Neutrophil (primary cell): Measurements from ENCODE around the gene RGS17.

Experiments used
- H3K27ac ChIP-seq: fragments of 200-600 bp; sonication (generic); 2 replicates; pipeline ENCODE4 v1.5.1; 2016; ENCODE audit warnings: mild to moderate bottlenecking, moderate library complexity
- H3K27me3 ChIP-seq: fragments of 200-600 bp; sonication (generic); 2 replicates; pipeline ENCODE4 v1.6.0; 2016; ENCODE audit warnings: mild to moderate bottlenecking
- H3K36me3 ChIP-seq: fragments of 200-600 bp; sonication (generic); 2 replicates; pipeline ENCODE4 v1.5.1; 2017
- H3K4me1 ChIP-seq, 2 experiments: fragments of 200-600 bp in 1 of 2; sonication (generic) in 1 of 2; 1 replicate in 1 of 2; 2 replicates in 1 of 2; pipeline versions ENCODE4 v1.5.1 to v1.6.1; 2013 to 2016; ENCODE audit warnings: low read depth in 1 of 2, low read length in 1 of 2, mild to moderate bottlenecking in 1 of 2, moderate library complexity in 1 of 2; ENCODE audit not compliant: control insufficient read depth in 1 of 2, insufficient read depth in 1 of 2
- H3K4me3 ChIP-seq, 2 experiments: fragments of 200-600 bp in 1 of 2; sonication (generic) in 1 of 2; 1 replicate in 1 of 2; 2 replicates in 1 of 2; pipeline ENCODE4 v1.5.1; 2013 to 2016; ENCODE audit warnings: low read depth in 1 of 2, low read length in 1 of 2, mild to moderate bottlenecking in 1 of 2, moderate library complexity in 1 of 2
- H3K9me3 ChIP-seq: fragments of 200-600 bp; sonication (generic); 2 replicates; pipeline ENCODE4 v1.5.1; 2016
- CTCF ChIP-seq: fragments of 200-600 bp; sonication (generic); IDR thresholded peaks from 2 replicates; pipeline ENCODE4 v1.5.1; 2016; ENCODE audit warnings: antibody characterized with exemption

The RGS17 gene

GRCh38 chr6:153087436-153087835 is 43.6 kb downstream of the RGS17 start:
- TF ChIP-seq CTCF = no peak
- Histone ChIP-seq H3K4me3 (no peak overlapping the region), H3K36me3 (no peaks in the 10 kb centered on the region), H3K4me1 (no peaks in the 10 kb centered on the region), H3K9me3 (no peaks in the 10 kb centered on the region), H3K27me3 (no peaks in the 10 kb centered on the region), H3K27ac (no peak overlapping the region)

- Histone ChIP-seq H3K36me3 (no peaks in the 10 kb centered on the region), H3K4me3 (no peak overlapping the region), H3K9me3 (no peaks in the 10 kb centered on the region), H3K27me3 (no peaks in the 10 kb centered on the region), H3K27ac (no peak overlapping the region), H3K4me1 (no peaks in the 10 kb centered on the region)
- TF ChIP-seq CTCF = no peak
Measured at GRCh38 chr6:153086225-153086990, 44.7 kb downstream of the RGS17 start.

- Histone ChIP-seq H3K9me3 (no peaks in the 10 kb centered on the region), H3K27me3 (no peaks in the 10 kb centered on the region), H3K36me3 (no peaks in the 10 kb centered on the region), H3K4me1 (no peaks in the 10 kb centered on the region), H3K4me3 (no peak overlapping the region), H3K27ac (no peak overlapping the region)
- no peak for TF ChIP-seq CTCF
Measured at GRCh38 chr6:153085239-153085638, 45.8 kb downstream of the RGS17 start.

- no peaks in the 10 kb centered on the region for H3K27me3 ChIP-seq
- TF ChIP-seq CTCF = no peak
- no peak overlapping the region for H3K27ac ChIP-seq
- H3K4me3 ChIP-seq = no peak overlapping the region
- H3K36me3 ChIP-seq = no peaks in the 10 kb centered on the region
- H3K9me3 ChIP-seq = no peaks in the 10 kb centered on the region
- H3K4me1 ChIP-seq = no peaks in the 10 kb centered on the region
Measured at GRCh38 chr6:153084393-153084792, 46.7 kb downstream of the RGS17 start.

GRCh38 chr6:153083869-153084268 is 47.2 kb downstream of the RGS17 start:
- no peaks in the 10 kb centered on the region for H3K9me3 ChIP-seq
- no peaks in the 10 kb centered on the region for H3K27me3 ChIP-seq
- H3K36me3 ChIP-seq = no peaks in the 10 kb centered on the region
- H3K4me1 ChIP-seq = no peaks in the 10 kb centered on the region
- no peak overlapping the region for H3K4me3 ChIP-seq
- H3K27ac ChIP-seq = no peak overlapping the region
- no peak for TF ChIP-seq CTCF
